Endothelial cell of umbilical vein (primary cell): ENCODE data around the gene BCAN. TPM values are rescaled to one million over a fixed set of nuclear protein-coding genes. Genes with fewer than 3 reads are reported as not detected.

ENCODE experiments used
- Bru-seq: library from RNA; stranded (reverse); fragments of 400-500 nt; gene quantifications from one replicate; lab custom pipeline; 2021; lab: Mats Ljungman, UMichigan
- BruChase-seq, 2 experiments: library from RNA; stranded (reverse); fragments of 400-500 nt; gene quantifications; one replicate each; lab custom pipeline; 2021; lab: Mats Ljungman, UMichigan
- BruUV-seq: library from RNA; stranded (reverse); fragments of 400-500 nt; replicated peaks from 2 replicates; lab custom pipeline; 2021; lab: Mats Ljungman, UMichigan
- CTCF ChIA-PET: fragments of 300-600, 350-600 bp; sonication (Branson Sonifier 250); formaldehyde crosslinking; loops from one replicate; lab custom pipeline; 2021; ENCODE audit warnings: antibody characterized with exemption, inconsistent platforms; lab: Charles Lee
- POLR2A ChIA-PET: fragments of 300-600, 350-600 bp; sonication (Branson Sonifier 250); formaldehyde crosslinking; loops from one replicate; lab custom pipeline; 2021; ENCODE audit warnings: antibody characterized with exemption, inconsistent platforms; lab: Charles Lee
- DNase-seq: peaks from one replicate; pipeline ENCODE4 v3.0.0-alpha.2; 2011; ENCODE audit warnings: low read depth, low spot score
- FAIRE-seq: peaks from 2 replicates; lab custom pipeline; 2011; peaks lifted over from hg19 to GRCh38; lab: Jason Lieb, UNC
- H2AFZ ChIP-seq: 2 replicates; pipeline ENCODE4 v1.6.0; 2012; ENCODE audit warnings: low read depth, low read length, control low read depth, inconsistent platforms
- H3K27ac ChIP-seq: 2 replicates; pipeline ENCODE4 v1.5.1; 2011; ENCODE audit warnings: low read depth, mild to moderate bottlenecking, control low read depth, low read length, moderate library complexity; ENCODE audit not compliant: insufficient read depth
- H3K27me3 ChIP-seq, 2 experiments: 2 replicates each; pipeline versions ENCODE4 v1.6.0 to v1.6.1; 2011; ENCODE audit warnings: low read length in 2 of 2, mixed read lengths in 1 of 2; ENCODE audit not compliant: control insufficient read depth in 2 of 2, insufficient read depth in 2 of 2
- H3K36me3 ChIP-seq, 2 experiments: 2 replicates in 1 of 2; 3 replicates in 1 of 2; pipeline ENCODE4 v1.5.1; 2011; ENCODE audit warnings: low read length in 2 of 2, mild to moderate bottlenecking in 1 of 2, moderate library complexity in 1 of 2; ENCODE audit not compliant: control insufficient read depth in 2 of 2, insufficient read depth in 2 of 2; ENCODE audit errors: extremely low read depth in 1 of 2
- H3K4me1 ChIP-seq: 3 replicates; pipeline ENCODE4 v1.5.1; 2011; ENCODE audit warnings: mild to moderate bottlenecking, low read length; ENCODE audit not compliant: control insufficient read depth, insufficient read depth; ENCODE audit errors: extremely low read depth
- H3K4me2 ChIP-seq: 2 replicates; pipeline ENCODE4 v1.6.1; 2011; ENCODE audit warnings: low read length, control low read depth, mixed read lengths; ENCODE audit not compliant: insufficient read depth
- H3K4me3 ChIP-seq, 3 experiments: fragments of 200-600 bp in 1 of 3; sonication (generic), shearing (Covaris generic) in 1 of 3; replicated peaks in 1 of 3; 2 replicates each; pipeline ENCODE4 v1.5.1; 2011 to 2016; ENCODE audit warnings: control low read depth in 3 of 3, low read length in 3 of 3, mild to moderate bottlenecking in 2 of 3, inconsistent platforms in 1 of 3, low read depth in 1 of 3, moderate library complexity in 1 of 3; ENCODE audit not compliant: insufficient read depth in 1 of 3
- H3K79me2 ChIP-seq: 2 replicates; pipeline ENCODE4 v1.6.0; 2012; ENCODE audit warnings: low read length, inconsistent platforms; ENCODE audit not compliant: control insufficient read depth, insufficient read depth
- H3K9ac ChIP-seq: replicated peaks from 2 replicates; pipeline ENCODE3; 2011; ENCODE audit warnings: low read length, control low read depth; ENCODE audit not compliant: insufficient read depth; ENCODE audit errors: extremely low read depth
- H3K9me1 ChIP-seq: replicated peaks from 3 replicates; pipeline ENCODE4 v1.6.0; 2011; ENCODE audit warnings: mild to moderate bottlenecking, low read length; ENCODE audit not compliant: control insufficient read depth, insufficient read depth; ENCODE audit errors: extremely low read depth
- H3K9me3 ChIP-seq: replicated peaks from 2 replicates; pipeline ENCODE4 v1.5.1; 2012; ENCODE audit warnings: low read length, inconsistent platforms; ENCODE audit not compliant: control insufficient read depth, insufficient read depth
- H4K20me1 ChIP-seq: replicated peaks from 2 replicates; pipeline ENCODE3; 2011; ENCODE audit warnings: mild to moderate bottlenecking, low read length; ENCODE audit not compliant: control insufficient read depth, insufficient read depth; ENCODE audit errors: extremely low read depth
- GATA2 ChIP-seq: IDR thresholded peaks from 2 replicates; pipeline ENCODE4 v1.7.0; 2011; ENCODE audit warnings: low read depth, mild to moderate bottlenecking, moderate library complexity, mixed read lengths, low read length; ENCODE audit not compliant: insufficient read length, insufficient read depth
- JUN ChIP-seq: IDR thresholded peaks from 2 replicates; pipeline ENCODE4 v1.6.1; 2011; ENCODE audit warnings: borderline replicate concordance, low read depth; ENCODE audit not compliant: insufficient read length, insufficient read depth
- MYC ChIP-seq: IDR thresholded peaks from one replicate; pipeline ENCODE4 v1.6.1; 2011; ENCODE audit warnings: mild to moderate bottlenecking, low read depth, low read length
- POLR2A ChIP-seq: IDR thresholded peaks from 2 replicates; pipeline ENCODE4 v1.6.1; 2012; ENCODE audit warnings: low read depth, mild to moderate bottlenecking, control low read depth, low read length
- POLR2AphosphoS5 ChIP-seq: IDR thresholded peaks from 2 replicates; pipeline ENCODE4 v1.6.1; 2012; ENCODE audit warnings: low read depth, mild to moderate bottlenecking, control low read depth, low read length, moderate library complexity; ENCODE audit not compliant: insufficient read depth
- dilution Hi-C: fragments of 300-500 bp; cut with MboI; formaldehyde crosslinking; loops from one replicate; pipeline ENCODE4 v1.15.0; 2019; ENCODE audit warnings: low sequenced_read_pairs; ENCODE audit not compliant: extremely low pct_ligation_motif_present
- intact Hi-C: fragments of 100-400 bp; cut with micrococcal nuclease; formaldehyde crosslinking; loops from one replicate; pipeline ENCODE4 v1.10.0; 2022
- long read RNA-seq: library from polyadenylated mRNA; stranded (forward); transcript quantifications from one replicate; pipeline ENCODE4 v2.0.0, GENCODE V29; 2021
- polyA minus RNA-seq, 3 experiments: library from RNA; depleted of rRNA, polyadenylated mRNA; stranded (reverse); fragments of >200 nt; gene quantifications; 1 replicate in 1 of 3; 2 replicates in 2 of 3; pipeline ENCODE4 v1.2.3, GENCODE V29; 2011
- polyA plus RNA-seq, 4 experiments: library from polyadenylated mRNA; depleted of rRNA in 3 of 4; stranded (reverse) in 3 of 4; unstranded in 1 of 4; fragments of >200 nt; gene quantifications; 2 replicates each; pipeline versions ENCODE4 v1.2.1 to v1.2.3, GENCODE V29; 2011 to 2012; ENCODE audit warnings: missing spikeins in 1 of 4
- total RNA-seq: library from RNA; stranded (reverse); gene quantifications from 2 replicates; pipeline ENCODE4 v1.2.3, GENCODE V29; 2021
- TF ChIP-seq, protein P1 (sequence below), 2 donors: IDR thresholded peaks; 1 replicate in 1 of 2; 2 replicates in 1 of 2; pipeline ENCODE4 v1.5.1; 2011; ENCODE audit warnings: low read length in 2 of 2, mild to moderate bottlenecking in 2 of 2, moderate library complexity in 2 of 2, control low read depth in 1 of 2, inconsistent platforms in 1 of 2, low read depth in 1 of 2; ENCODE audit not compliant: insufficient read depth in 1 of 2; ENCODE audit errors: extremely low read depth in 1 of 2
- TF ChIP-seq, protein P2 (sequence below): IDR thresholded peaks from 2 replicates; pipeline ENCODE4 v1.6.1; 2011; ENCODE audit not compliant: insufficient read depth, insufficient read length

Gene BCAN, protein sequence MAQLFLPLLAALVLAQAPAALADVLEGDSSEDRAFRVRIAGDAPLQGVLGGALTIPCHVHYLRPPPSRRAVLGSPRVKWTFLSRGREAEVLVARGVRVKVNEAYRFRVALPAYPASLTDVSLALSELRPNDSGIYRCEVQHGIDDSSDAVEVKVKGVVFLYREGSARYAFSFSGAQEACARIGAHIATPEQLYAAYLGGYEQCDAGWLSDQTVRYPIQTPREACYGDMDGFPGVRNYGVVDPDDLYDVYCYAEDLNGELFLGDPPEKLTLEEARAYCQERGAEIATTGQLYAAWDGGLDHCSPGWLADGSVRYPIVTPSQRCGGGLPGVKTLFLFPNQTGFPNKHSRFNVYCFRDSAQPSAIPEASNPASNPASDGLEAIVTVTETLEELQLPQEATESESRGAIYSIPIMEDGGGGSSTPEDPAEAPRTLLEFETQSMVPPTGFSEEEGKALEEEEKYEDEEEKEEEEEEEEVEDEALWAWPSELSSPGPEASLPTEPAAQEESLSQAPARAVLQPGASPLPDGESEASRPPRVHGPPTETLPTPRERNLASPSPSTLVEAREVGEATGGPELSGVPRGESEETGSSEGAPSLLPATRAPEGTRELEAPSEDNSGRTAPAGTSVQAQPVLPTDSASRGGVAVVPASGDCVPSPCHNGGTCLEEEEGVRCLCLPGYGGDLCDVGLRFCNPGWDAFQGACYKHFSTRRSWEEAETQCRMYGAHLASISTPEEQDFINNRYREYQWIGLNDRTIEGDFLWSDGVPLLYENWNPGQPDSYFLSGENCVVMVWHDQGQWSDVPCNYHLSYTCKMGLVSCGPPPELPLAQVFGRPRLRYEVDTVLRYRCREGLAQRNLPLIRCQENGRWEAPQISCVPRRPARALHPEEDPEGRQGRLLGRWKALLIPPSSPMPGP
- total RNA-seq (not detected in 2 replicates), polyA plus RNA-seq (0.14 and 0.15 TPM in 2 replicates), polyA minus RNA-seq (0.15 TPM in 1 of 2 replicates, not detected in the other), Bru-seq, nascent RNA (not detected), BruChase-seq, experiment 1, labeled RNA remaining after a 6-hour chase (percentile 6 among the genes with signal in this experiment), BruChase-seq, experiment 2, labeled RNA remaining after a 2-hour chase (not detected)
- polyA plus RNA-seq (2011; cell fraction: cytosol; rRNA removed) = 0.05 and 0.14 TPM in 2 replicates
- 0.07 TPM in 1 of 2 replicates, not detected in the other for polyA plus RNA-seq (2011; cell fraction: nucleus; rRNA removed)
- 0.08 and 0.15 TPM in 2 replicates for polyA plus RNA-seq (2012)
- polyA minus RNA-seq (2011; cell fraction: cytosol; rRNA and poly(A)+ RNA removed) = not detected
- not detected in 2 replicates for polyA minus RNA-seq (2011; cell fraction: nucleus; rRNA and poly(A)+ RNA removed)
- long read RNA-seq, partial matches to known transcripts = 1 of 1 reads
- long read RNA-seq, other reads (novel, unspliced or antisense) = 0 of 1 reads

DNA sequence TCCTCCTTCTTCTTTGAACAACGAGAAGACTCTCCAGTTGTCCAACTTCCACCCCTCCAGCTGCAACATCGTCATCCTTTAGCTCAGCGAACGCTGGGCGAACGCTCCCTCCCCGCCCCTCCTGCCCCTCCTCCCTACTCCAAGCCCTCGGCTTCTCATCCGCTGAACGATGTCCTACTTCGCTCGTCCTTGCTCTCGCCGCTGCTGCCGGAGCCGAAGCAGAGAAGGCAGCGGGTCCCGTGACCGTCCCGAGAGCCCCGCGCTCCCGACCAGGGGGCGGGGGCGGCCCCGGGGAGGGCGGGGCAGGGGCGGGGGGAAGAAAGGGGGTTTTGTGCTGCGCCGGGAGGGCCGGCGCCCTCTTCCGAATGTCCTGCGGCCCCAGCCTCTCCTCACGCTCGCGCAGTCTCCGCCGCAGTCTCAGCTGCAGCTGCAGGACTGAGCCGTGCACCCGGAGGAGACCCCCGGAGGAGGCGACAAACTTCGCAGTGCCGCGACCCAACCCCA is at the start of gene BCAN:
Gene BCAN, plus strand, starts transcription at position 357 of the 504 bp plus-strand sequence. CDS start 3,938 bp downstream, outside the sequence.
- peaks cover 78 to 88% of the 10 kb centered on the region in 2 experiments for H3K27me3 ChIP-seq
- dilution Hi-C loops (no loop called here), intact Hi-C loops (no loop called here)
- ChIA-PET CTCF (interaction anchor here (1.0 to 3.2 kb wide), 6 partner anchors 12 to 48 kb away, joined by 3 to 20 read pairs (median 6); no protein-coding TSS in a partner anchor), POLR2A (no interaction called here)
- no peaks in the 10 kb centered on the region for H3K4me1 ChIP-seq
- no peak within 1 kb of the TSS for H3K9ac ChIP-seq
- no peak for FAIRE-seq
- no peak for DNase-seq
- H3K9me1 ChIP-seq = no peaks in the 10 kb centered on the region
- H2AFZ ChIP-seq = no peak within 1 kb of the TSS
- no TSS peak for BruUV-seq
- no peaks in the 10 kb centered on the region for H3K79me2 ChIP-seq
- H3K4me3 ChIP-seq = no peak within 1 kb of the TSS
- TF ChIP-seq POLR2AphosphoS5 (no peak), POLR2A (no peak), MYC (no peak), GATA2 (no peak), JUN (no peak)
- TF ChIP-seq, protein P1, sequence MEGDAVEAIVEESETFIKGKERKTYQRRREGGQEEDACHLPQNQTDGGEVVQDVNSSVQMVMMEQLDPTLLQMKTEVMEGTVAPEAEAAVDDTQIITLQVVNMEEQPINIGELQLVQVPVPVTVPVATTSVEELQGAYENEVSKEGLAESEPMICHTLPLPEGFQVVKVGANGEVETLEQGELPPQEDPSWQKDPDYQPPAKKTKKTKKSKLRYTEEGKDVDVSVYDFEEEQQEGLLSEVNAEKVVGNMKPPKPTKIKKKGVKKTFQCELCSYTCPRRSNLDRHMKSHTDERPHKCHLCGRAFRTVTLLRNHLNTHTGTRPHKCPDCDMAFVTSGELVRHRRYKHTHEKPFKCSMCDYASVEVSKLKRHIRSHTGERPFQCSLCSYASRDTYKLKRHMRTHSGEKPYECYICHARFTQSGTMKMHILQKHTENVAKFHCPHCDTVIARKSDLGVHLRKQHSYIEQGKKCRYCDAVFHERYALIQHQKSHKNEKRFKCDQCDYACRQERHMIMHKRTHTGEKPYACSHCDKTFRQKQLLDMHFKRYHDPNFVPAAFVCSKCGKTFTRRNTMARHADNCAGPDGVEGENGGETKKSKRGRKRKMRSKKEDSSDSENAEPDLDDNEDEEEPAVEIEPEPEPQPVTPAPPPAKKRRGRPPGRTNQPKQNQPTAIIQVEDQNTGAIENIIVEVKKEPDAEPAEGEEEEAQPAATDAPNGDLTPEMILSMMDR (IDR thresholded peaks at IDR 0.05; ENCODE audit: extremely low read depth in 1 of 2, insufficient read depth in 1 of 2, low read depth in 1 of 2, low read length in 2 of 2) = no peak
- TF ChIP-seq, protein P2, sequence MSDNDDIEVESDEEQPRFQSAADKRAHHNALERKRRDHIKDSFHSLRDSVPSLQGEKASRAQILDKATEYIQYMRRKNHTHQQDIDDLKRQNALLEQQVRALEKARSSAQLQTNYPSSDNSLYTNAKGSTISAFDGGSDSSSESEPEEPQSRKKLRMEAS = no peak
- no peaks in the 10 kb centered on the region for H4K20me1 ChIP-seq
- no peaks in the 10 kb centered on the region for H3K9me3 ChIP-seq
- H3K4me2 ChIP-seq = no peak within 1 kb of the TSS
- no peaks in the 10 kb centered on the region for H3K36me3 ChIP-seq
- H3K27ac ChIP-seq = no peak within 1 kb of the TSS
